Endometrial microvascular endothelial cells (primary cell): ENCODE results near the gene TNS3. TPM values are rescaled to one million over a fixed set of nuclear protein-coding genes. Genes with fewer than 3 reads are reported as not detected.
"Not testable (repeated sequence)": the region's sequence is repeated elsewhere in the genome, so short reads cannot be mapped to it uniquely, and the experiment has no call there.

ENCODE experiments used
- in situ Hi-C: cut with HindIII; loops from 2 replicates; pipeline ENCODE4 v1.10.0; 2017; ENCODE audit warnings: low sequenced_read_pairs, low pct_unique_long_range_greater_than_20kb; ENCODE audit errors: inconsistent ontology term
- total RNA-seq: library from RNA; depleted of rRNA; stranded (reverse); fragments of >200 nt; gene quantifications from one replicate; pipeline ENCODE4 v1.2.3, GENCODE V29; 2015; ENCODE audit errors: inconsistent ontology term

TNS3 gene
- total RNA-seq, 1 donor from 2014 or later = 45.0 TPM

GRCh38 chr7:47604496-47604890 lies 22.6 kb upstream of the TNS3 start:
- in situ Hi-C loops = no loop called here

GRCh38 chr7:47603514-47604255 lies 21.8 kb upstream of the TNS3 start:
- in situ Hi-C loops = not testable (repeated sequence)

DNA sequence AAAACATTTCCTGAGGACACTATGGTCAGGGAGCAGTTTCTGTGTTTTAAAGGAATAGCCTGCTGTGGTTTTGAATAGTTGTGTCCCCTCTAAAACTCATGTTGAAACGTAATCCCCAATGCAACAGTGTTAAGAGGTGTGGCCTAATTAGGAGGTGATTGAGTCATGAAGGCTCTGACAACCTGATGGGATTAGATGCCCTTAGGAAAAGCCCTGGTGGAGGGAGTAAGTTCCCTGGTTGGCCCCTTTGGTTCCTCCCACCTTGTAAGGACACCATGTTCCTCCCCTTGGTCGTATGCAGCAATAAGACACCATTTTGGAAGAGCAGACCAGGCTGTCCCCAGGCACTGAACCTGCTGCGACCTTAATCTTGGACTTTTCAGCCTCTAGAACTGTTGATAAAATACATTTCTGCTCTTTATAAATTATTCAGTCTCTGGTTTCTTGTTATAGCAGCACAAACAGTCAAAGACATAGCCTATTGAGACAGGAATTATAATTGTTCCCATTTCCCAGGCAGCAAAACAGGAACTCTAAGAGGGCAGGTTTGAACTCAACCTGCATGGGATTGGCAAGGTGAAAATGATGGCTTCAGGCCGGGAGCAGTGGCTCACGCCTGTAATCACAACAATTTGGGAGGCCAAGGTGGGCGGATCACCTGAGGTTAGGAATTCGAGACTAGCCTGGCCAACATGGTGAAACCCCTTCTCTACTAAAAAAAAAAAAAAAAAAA lies 20.5 kb upstream of the TNS3 start:
- in situ Hi-C loops = no loop called here

- in situ Hi-C loops = no loop called here
These were observed 20.0 kb upstream of the TNS3 start for GRCh38 chr7:47601881-47602249.

DNA sequence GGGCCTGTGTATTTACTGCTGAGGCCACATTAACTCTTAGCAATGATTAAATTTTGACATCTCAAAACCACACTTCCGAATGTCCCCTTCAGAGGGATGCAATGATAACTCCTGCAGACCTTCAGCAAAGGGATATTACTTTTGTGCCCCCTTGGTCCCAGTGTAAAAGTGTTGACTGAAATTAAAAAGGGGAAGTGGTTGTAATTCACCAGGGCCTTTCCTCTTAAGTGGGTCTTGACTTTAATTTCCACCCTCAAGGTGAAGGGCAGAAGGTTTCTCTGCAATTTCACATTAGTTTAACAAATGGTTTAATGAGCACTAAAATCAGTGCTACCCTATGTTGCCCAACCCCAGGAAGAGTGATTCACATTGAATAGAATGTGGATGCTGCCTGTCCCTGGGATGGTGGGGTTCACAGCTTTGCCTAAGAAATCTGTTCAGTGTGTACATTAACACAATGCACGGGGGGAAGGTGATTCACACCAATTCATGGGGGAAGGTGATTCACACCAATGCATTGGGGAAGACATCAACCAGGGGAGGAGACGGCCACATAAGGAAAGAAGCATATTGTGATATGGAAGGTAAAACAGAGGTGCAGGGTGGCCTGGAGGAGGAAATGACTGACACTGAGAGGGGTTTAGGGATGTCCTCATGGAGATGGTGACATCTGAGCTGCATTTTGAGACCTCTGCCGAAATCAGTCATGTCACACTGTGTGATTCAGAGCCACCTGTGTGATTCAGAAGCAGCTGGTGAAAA lies 19.4 kb upstream of the TNS3 start:
- in situ Hi-C loops = no loop called here

DNA sequence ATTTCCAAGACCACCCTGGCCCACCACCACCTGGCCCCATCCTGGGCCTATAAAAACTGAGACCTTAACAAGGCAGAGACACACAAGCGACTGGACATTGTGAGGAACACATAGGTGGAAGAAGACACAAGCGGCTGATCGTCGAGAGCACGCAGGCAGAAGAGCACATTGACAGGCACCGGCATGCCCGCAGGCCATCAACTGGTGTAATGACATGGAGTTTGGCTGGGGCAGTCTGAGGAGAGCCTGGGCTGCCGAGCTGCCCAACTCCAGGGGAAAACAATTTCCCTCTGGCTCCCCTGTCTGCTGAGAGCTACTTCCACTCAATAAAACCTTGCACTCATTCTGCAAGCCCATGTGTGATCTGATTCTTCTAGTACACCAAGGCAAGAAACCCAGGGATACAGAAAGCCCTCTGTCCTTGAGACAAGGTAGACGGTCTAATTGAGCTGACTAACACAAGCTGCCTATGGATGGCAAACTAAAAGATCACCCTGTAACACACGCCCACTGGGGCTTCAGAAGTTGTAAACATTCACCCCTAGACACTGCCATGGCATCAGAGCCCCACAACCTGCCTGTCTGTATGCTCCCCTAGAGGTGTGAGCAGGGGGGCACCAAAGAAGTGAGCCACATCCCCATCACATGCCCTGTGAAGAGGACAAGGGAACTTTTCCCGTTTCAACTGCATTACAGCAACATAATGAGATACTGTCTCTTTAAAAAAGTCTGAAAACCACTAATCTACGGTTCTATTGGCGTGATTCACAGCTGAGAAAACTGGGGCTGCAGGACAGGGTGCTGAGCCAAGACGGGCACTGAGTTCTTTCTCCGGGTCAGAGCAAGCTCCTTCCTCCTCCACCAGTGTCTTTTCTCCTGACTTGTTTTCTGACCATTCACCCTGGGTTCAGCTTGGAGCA lies 18.5 kb upstream of the TNS3 start:
- in situ Hi-C loops = no loop called here

DNA sequence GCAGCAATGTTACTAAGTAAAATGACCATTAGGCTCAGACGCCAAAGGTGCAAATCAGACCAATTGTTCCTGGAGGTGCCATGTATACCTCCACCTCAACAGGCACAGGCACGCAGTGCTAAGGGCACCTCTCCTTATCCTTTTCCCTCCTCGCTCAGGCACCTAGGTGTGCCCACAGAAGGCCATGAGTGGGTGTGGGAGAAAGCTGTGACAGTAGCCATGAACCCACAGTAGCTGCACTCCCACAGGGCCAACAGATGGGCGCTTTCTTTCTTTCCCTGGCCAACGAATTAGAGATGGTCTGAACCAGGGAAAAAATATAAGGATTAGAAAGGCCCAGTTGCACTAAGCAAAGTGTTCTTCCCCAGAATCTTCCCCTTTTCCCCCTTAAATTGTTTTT lies 15.5 kb upstream of the TNS3 start:
- in situ Hi-C loops = no loop called here

DNA sequence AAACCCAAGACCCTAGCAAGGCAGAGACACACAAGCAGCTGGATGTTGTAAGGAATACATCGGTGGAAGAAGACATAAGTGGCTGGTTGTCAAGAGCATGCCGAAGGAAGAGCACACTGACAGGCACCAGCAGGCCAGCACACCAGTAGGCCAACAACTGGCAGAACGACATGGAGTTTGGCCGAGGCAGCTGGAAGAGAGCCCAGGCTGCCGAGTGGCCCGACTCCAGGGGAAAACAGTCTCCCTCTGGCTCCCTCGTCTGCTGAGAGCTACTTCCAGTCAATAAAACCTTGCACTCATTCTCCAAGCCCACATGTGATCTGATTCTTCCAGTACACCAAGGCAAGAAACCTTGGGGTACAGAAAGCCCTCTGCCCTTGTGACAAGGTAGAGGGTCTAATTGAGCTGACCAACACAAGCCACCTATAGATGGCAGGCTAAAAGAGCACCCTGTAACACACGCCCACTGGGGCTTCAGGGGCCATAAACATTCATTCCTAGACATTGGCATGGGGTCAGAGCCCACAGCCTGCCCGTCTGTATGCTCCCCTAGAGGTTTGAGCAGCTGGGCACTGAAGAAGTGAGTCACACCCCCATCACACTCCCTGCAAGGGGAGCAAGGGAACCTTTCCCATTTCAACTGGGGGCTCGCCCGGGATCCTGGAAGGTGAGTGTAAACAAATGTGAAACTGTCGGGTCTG lies 14.7 kb upstream of the TNS3 start:
- in situ Hi-C loops = no loop called here

DNA sequence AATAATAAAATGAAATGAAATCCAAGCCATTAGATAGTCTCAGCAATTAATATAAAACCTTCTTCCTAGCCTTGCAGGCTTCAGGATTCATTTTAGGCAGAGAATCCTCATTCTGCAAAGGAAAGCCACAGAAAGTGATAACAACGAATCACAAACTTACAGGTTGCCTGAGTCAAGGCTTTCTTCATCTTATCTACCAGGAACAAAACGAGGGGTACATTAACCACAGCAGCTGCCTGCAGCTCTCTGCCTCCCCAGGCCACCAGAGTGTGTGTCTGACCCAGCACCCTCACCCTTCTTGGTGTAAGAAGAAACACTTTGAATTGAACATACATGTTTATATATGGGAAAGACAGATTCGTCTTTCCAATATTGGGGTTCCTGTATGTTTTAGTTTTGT lies 12.5 kb upstream of the TNS3 start:
- in situ Hi-C loops = no loop called here

DNA sequence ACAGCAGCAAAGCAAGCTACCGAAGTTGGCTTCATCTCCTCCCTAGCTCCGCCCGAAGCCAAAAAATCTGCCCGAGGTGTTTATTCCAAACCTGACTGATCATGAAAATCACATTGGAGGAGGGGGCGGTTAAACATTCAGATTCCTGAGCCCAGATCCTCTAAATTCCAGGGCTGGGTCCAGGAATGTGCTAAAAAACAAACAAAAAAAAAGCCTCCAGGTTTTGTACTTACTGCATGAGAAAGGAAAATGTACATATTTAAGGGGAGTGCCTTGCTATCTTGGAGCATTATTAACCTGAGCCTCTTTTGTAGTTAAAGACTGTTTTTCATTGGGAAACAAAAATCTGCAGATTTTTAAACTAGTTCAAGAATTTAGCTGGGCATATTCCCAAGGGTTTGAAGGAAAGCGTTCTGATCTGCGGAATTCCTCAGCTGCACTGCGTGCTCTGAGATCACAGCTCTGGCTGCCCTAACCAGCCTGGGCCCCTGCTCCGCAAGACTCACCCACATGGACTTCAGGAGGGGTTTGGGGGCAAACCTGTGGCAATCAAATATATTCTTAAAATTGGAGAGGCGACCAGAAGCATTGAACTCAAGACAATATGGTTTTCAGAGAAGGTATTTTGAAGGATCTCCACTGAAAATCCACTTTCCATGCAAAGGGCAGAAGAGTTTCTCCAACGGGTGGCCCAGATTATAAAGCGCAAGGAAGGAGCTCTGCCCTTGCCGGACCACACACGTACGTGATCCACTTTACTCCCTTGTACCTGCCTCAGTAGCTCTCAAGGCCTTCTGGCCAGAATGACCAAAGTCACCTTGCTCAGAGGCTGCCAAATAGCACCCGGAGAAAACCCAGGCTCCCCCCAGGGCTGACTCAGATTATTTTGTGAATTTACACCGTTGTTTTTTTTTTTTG lies 10.0 kb upstream of the TNS3 start:
- in situ Hi-C loops = no loop called here

DNA sequence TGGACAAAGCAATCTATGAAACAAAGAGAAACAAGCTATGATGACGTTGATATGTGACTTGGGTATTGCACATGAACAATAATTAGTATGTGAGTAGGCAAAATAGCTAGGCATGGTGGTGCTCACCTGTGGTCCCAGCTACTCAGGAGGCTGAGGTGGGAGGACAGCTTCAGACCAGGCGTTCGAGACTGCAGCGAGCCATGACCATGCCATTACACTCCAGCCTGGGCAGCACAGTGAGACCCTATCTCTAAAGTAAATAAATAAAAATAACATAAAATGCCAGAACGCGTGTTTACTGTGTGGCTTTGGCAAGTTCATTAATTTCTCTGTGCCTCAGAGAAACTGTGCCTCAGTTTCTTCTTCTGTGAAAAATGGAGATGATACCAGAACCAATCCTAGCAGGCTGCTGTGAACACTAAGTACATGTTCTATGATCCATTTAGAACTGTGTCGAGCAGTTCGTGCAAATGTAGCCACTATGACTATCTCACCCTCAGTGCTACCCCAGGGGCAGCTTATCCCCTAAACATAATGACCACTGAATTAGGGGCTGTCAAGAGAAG lies 9.3 kb upstream of the TNS3 start:
- in situ Hi-C loops = no loop called here

DNA sequence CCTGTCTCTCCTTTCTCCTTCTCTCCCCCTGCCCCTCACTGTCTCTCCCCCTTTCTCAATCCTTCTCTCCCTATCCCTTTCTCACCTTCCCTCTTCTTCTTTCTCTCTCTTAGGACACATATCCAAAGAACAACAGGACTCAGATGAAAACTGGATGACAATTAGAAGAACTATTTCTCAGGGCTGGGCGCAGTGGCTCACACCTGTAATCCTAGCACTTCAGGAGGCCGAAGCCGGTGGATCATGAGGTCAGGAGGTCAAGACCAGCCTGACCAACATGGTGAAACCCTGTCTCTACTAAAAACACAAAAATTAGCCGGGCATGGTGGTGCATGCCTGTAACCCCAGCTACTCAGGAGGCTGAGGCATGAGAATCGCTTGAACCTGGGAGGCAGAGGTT lies 8.3 kb upstream of the TNS3 start:
- in situ Hi-C loops = not testable (repeated sequence)

DNA sequence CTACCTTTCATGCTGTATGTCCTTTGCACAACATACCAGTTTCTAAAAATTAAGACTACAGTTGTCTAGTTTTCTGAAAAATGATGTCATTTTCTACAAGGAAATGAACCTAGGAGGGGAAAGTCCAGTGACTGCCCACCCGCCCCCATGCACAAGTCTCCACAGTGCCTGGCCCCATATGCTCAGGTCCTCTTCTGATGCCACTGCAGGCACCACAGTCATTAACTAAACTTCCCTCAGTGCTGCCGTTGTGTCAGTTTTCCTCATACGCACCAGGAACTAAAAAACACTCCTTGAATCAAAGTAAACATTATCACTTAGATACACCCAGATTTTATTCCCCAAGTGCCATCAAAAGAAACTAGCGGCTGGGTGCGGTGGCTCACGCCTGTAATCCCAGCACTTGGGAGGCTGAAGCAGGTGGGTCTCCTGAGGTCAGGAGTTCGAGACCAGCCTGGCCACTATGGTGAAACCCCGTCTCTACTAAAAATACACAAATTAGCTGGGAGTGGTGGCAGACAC lies 6.9 kb upstream of the TNS3 start:
- in situ Hi-C loops = no loop called here

DNA sequence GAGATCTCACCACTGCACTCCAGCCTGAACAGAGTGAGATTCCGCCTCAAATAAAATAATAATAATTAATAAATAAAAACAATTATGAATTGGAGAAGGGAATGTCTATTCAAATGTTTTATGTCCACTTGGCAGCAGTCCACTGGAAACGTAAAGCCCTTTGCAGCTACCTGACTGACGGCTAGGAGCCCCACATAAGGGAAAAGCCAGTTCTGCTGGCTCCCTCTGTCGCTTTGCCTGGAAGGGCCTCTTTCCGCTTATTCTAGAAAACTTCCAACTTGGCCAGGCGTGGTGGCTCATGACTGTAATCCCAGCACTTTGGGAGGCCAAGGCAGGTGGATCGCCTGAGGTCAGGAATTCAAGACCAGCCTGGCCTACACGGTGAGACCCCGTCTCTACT lies 6.1 kb upstream of the TNS3 start:
- in situ Hi-C loops = no loop called here

- in situ Hi-C loops = no loop called here
These were observed 5.4 kb upstream of the TNS3 start for GRCh38 chr7:47587351-47587750.

DNA sequence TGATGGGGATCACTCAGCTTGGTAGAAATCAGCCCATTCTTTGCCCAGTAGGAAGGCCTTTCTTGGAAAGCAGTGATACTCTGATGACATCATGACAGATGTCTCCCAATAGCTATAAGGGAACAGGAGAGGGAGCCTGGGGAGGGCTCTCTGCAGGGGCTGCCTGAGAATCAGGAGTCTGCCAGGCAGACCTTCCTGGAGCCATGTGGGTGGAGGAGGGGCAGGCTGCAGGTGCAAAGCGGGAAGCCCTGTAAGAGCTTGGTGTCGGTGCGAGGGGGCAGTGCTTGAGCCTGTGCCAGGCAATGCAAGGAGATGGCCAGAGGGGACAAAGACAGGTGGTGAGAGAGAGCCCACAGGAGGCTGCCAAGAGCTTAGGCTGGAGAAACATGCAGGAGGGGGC lies 5.0 kb upstream of the TNS3 start:
- in situ Hi-C loops = no loop called here

- in situ Hi-C loops = not testable (repeated sequence)
These were observed 4.3 kb upstream of the TNS3 start for GRCh38 chr7:47586161-47586670.
